COR-L47 (cell line): ENCODE measurements around the gene CLIP1.

Experiments
- DNase-seq: peaks from one replicate; lab custom pipeline; 2025; lab: John Stamatoyannopoulos, UW

Gene CLIP1

GRCh38 chr12:122245553-122245952 lies 176.9 kb downstream of the CLIP1 start:
- DNase-seq, result no peak

GRCh38 chr12:122244565-122245371 lies 177.7 kb downstream of the CLIP1 start:
- DNase-seq, result no peak

DNA sequence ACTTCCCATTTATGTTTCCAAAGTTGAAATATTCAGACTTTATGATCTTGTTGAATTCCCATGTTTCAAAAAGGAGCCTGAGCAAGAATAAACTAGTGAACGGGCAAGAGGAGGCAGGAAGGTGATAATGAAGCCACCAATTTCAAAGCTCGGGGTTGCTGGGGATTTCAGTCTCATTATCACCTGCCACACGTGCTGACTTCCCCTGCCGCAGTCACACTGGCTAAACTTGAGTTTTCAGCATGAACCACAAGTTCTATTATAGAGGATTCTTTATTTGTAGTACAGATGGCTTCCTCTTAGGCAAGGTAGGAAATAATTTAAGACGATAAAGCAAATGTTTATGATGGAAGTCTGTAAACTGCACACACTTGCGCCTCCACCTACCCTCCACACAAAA lies 178.5 kb downstream of the CLIP1 start:
- no peak for DNase-seq

GRCh38 chr12:122238861-122239260 lies 183.6 kb downstream of the CLIP1 start:
- no peak for DNase-seq

DNA sequence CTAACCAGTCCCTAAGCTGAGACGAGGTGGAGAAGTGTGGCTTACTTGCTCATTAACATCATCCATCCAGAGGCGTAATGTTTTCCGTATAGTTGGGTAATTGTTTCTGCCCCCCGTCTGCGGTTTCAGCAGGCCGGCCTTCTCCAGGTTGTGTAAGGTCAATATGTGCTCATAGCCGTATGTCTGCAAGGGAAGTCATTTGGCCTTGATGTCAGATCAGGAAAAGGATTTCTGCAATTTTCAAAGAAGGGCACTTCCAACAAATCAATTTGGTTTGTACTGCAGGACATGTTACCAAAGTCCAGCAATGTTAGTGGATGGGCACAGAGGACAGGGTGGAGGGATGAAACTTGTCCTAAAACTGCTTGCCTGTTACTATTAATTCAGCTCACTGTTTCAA lies 186.7 kb downstream of the CLIP1 start:
- DNase-seq, result no peak

DNA sequence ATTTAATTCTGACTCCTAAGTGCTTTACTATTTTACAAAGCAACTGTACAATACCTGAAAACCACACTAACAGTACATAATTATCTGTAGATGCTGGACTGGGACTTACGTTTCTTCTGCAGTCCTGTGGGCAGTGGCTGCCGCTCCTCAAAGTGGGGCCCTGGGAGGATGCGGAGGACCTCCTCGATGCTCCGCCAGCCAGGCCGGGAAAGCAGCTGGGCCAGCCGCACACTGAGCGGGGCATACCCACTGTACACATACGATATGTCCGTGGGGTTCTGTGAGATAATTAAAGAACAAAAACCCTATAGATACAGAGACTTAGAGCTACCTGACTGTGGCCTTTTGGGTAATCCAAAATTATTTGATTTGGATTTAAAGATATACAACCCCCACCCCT lies 189.8 kb downstream of the CLIP1 start:
- no peak for DNase-seq

GRCh38 chr12:122230798-122231197 lies 191.7 kb downstream of the CLIP1 start:
- no peak for DNase-seq

DNA sequence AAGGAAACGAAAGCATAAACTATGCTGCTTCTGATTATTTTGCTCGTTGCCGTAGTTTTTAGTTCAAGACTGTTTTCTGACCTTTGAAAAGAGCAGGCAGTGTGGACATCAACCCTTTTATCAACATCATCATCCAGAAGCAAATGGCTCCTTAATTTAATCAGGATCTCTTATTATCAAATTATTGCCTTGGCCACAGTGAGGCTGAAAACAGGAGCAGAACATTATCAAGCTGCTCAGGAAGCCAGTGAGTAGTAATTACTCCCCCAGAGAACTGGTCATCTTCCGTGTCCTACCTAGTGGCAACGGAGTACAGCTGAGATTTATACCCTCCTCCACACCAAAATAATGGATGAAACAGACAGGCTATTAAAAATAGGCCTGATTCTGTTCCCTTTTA lies 194.4 kb downstream of the CLIP1 start:
- DNase-seq, result no peak

- DNase-seq, result no peak
These were observed 195.1 kb downstream of the CLIP1 start for GRCh38 chr12:122227341-122227740.

- no peak for DNase-seq
These were observed 195.9 kb downstream of the CLIP1 start for GRCh38 chr12:122226366-122227125.

GRCh38 chr12:122225683-122226365 lies 196.6 kb downstream of the CLIP1 start, which contains the start of gene DIABLO:
TSS of gene DIABLO (minus strand) at chr12:122226052. CDS start at chr12:122226014, 38 bp downstream.
- DNase-seq, result peak; percentile 99
